Ishikawa (cell line): ENCODE results near the gene NKAIN2.

Experiments used
- CREB1 ChIP-seq: IDR thresholded peaks from 2 replicates; pipeline ENCODE4 v1.6.1; 2012; ENCODE audit warnings: low read depth
- EP300 ChIP-seq: IDR thresholded peaks from 2 replicates; pipeline ENCODE4 v1.6.1; 2012; ENCODE audit warnings: borderline replicate concordance
- RAD21 ChIP-seq: IDR thresholded peaks from 2 replicates; pipeline ENCODE4 v1.6.1; 2012; ENCODE audit warnings: low read depth
- TCF12 ChIP-seq: IDR thresholded peaks from 2 replicates; pipeline ENCODE4 v1.6.1; 2012; ENCODE audit warnings: low read depth
- TF ChIP-seq, protein P1 (sequence below): IDR thresholded peaks from 2 replicates; pipeline ENCODE4 v1.6.1; 2012
- TF ChIP-seq, protein P2 (sequence below): IDR thresholded peaks from 2 replicates; pipeline ENCODE4 v1.6.1; 2012

DNA sequence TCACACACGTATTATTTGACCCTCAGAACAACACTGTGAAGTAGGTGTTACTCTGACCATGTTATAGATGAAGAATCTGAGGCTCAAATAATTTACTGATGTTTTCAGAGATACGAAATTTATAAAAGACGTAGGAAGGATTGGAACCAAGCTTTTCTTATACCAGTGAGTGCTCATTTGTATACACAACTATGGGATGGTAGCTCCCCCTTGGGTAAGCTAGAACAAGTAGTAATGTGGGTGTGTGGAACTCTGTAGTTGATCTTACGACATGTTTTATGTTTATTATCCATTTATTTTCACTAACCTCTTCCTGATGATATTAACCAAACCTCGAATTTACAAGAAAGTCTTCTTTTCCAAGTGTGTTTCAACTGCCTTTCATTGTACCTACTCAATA is 248.5 kb downstream of the NKAIN2 start:
- TF ChIP-seq CREB1: no peak
- TF ChIP-seq, protein P1, sequence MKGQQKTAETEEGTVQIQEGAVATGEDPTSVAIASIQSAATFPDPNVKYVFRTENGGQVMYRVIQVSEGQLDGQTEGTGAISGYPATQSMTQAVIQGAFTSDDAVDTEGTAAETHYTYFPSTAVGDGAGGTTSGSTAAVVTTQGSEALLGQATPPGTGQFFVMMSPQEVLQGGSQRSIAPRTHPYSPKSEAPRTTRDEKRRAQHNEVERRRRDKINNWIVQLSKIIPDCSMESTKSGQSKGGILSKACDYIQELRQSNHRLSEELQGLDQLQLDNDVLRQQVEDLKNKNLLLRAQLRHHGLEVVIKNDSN: no peak
- no peak for TF ChIP-seq RAD21
- TF ChIP-seq, protein P2, sequence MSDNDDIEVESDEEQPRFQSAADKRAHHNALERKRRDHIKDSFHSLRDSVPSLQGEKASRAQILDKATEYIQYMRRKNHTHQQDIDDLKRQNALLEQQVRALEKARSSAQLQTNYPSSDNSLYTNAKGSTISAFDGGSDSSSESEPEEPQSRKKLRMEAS: no peak
- no peak for TF ChIP-seq TCF12
- no peak for TF ChIP-seq EP300
